ENCODE measurements around the gene TAS2R10.

- TF ChIP-seq CTCF (IDR thresholded peaks at IDR 0.05) (no peak), POLR2A (IDR thresholded peaks at IDR 0.05) (no peak)
Measured at GRCh38 chr12:10807186-10807585, 19.0 kb downstream of the TAS2R10 start, which contains the start of gene TAS2R8.

Data from esophagus squamous epithelium (tissue), 4 donors.